GM19324 (cell line): ENCODE data around the gene RICTOR.

ENCODE experiments used
- ATAC-seq: cut with Tn5 transposase; IDR thresholded peaks from one replicate; pipeline ENCODE4 v1.9.1; 2021; ENCODE audit warnings: mild to moderate bottlenecking, moderate library complexity; ENCODE audit not compliant: unreplicated experiment, low FRiP score

RICTOR gene, protein sequence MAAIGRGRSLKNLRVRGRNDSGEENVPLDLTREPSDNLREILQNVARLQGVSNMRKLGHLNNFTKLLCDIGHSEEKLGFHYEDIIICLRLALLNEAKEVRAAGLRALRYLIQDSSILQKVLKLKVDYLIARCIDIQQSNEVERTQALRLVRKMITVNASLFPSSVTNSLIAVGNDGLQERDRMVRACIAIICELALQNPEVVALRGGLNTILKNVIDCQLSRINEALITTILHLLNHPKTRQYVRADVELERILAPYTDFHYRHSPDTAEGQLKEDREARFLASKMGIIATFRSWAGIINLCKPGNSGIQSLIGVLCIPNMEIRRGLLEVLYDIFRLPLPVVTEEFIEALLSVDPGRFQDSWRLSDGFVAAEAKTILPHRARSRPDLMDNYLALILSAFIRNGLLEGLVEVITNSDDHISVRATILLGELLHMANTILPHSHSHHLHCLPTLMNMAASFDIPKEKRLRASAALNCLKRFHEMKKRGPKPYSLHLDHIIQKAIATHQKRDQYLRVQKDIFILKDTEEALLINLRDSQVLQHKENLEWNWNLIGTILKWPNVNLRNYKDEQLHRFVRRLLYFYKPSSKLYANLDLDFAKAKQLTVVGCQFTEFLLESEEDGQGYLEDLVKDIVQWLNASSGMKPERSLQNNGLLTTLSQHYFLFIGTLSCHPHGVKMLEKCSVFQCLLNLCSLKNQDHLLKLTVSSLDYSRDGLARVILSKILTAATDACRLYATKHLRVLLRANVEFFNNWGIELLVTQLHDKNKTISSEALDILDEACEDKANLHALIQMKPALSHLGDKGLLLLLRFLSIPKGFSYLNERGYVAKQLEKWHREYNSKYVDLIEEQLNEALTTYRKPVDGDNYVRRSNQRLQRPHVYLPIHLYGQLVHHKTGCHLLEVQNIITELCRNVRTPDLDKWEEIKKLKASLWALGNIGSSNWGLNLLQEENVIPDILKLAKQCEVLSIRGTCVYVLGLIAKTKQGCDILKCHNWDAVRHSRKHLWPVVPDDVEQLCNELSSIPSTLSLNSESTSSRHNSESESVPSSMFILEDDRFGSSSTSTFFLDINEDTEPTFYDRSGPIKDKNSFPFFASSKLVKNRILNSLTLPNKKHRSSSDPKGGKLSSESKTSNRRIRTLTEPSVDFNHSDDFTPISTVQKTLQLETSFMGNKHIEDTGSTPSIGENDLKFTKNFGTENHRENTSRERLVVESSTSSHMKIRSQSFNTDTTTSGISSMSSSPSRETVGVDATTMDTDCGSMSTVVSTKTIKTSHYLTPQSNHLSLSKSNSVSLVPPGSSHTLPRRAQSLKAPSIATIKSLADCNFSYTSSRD (N-terminal part only)

GRCh38 chr5:39074017-39074814 is at the start of gene RICTOR:
TSS of gene RICTOR (minus strand) at chr5:39074399. CDS start at chr5:39074377, 22 bp downstream.
- peak; percentile 87 for ATAC-seq

- ATAC-seq = no peak
Observed at GRCh38 chr5:39121922-39122321, 47.7 kb upstream of the RICTOR start.

DNA sequence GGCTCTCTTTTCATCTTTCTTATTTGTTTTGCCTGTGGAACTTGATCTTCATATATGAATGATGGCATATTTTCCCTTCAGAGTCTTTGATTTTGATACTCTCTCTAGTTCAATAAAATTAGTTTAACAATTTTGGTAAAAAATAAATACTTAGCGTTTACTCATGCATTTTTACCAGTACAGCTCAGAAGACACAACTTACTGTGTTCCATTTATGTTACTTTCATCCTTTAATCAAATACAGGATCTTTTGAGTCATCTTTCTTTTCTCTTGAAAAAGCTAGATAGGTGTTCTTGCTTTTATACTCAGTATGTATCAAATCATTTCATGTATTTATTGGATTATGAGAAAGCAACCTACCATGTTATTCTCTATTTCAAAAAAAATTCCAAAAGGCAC is 47.1 kb upstream of the RICTOR start:
- ATAC-seq = no peak

DNA sequence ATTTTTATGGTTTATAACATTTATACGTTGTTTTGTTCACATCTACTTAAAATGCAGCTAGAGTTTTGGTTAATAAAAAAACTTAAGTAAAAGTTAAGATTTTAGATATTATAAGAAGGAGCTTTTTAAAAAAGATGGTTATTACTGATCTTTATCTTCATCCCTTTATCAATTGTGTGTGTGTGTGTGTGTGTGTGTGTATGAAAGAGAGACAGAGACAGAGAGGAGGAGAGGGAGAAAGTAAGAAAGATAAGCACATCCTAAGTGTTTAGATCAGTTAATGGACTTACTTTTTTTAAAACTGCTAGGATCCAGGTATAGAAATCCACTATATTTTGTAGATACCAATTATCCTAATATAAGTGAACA is 45.8 kb upstream of the RICTOR start:
- ATAC-seq = no peak

DNA sequence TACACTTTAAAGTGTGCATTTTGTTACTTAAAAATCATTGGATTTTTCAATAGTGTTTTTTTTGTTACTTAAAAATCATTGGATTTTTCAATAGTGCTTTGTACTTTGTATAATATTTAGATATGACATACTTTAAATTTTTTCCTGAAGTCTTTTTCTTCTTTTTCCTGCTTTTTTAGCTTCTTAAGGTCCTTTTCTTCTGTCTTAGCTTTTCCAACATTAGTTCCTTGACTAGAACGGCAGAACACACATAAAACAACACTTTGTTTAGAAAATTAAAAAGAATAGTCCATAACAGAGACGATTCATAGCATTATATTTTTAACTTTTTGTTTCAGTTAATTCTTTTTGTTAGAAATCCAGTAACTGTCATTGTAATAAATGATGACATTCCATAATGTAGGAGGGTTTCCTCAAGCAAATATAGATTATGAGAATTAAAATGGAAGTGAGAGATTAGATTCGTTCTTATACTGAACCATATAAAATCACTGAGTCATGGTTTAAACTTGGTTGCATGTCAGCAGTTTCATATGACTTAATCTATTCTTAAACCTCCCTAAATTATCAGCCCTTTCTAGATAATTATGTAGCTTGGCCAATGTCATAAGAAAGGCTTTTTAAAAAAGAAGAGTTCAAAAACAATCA is 45.3 kb upstream of the RICTOR start:
- no peak for ATAC-seq

DNA sequence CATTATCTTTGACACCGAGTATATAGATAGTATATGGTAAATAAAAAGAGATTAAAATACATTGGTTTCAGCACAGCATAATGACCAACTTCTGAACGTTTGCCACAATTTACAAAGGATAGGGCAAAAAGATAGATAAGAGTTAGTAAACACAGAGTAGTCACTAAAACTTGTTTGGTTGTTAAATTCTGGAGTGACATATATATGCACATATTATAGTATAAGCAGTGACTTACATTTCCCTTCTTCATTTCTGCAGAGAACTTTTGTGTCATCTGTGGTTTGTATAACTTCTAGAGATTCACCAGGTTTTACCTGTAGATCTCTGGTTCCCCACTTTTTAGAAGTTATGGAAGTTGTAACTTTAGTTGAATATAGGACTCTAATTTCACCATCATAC is 44.4 kb upstream of the RICTOR start:
- no peak for ATAC-seq

GRCh38 chr5:39117401-39117800 is 43.2 kb upstream of the RICTOR start:
- ATAC-seq = no peak

DNA sequence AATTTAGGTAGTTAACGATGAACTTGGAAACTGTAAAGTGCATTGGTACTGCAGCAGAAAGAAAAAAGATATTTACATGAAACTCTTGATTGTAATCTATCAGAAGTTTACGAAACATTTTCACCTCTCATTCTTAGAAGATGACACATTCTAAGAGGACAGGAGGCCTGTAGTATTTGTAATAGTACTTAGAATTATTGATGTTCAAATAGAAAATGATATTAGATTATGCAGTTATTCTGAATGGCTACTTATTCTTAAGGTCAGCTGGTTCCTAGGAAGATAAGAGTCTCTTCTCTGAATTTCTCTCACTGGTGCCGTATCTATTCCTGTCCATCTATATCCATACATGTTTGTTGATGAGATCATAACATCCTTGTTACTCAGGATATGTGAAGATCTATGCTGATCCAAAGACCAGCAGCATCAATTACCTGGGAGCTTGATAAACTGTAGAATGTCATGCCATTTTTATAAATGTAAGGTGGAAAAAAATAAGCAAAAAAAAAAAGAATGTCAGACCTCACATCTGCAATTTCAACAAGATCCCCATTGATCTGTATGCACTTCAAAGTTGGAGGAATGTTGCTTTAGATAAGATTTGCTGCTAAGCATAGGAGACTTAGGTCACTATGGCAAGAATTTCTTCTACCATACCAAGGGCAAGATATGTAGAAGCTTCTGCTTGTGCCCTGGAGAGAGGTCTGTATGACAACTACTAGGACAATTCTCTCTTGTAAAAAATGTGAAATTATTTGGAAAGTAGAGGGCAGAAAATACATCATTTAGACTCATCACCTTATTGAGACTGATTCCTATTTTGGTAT is 42.4 kb upstream of the RICTOR start:
- no peak for ATAC-seq

- ATAC-seq = no peak
Observed at GRCh38 chr5:39115644-39116343, 41.6 kb upstream of the RICTOR start.

DNA sequence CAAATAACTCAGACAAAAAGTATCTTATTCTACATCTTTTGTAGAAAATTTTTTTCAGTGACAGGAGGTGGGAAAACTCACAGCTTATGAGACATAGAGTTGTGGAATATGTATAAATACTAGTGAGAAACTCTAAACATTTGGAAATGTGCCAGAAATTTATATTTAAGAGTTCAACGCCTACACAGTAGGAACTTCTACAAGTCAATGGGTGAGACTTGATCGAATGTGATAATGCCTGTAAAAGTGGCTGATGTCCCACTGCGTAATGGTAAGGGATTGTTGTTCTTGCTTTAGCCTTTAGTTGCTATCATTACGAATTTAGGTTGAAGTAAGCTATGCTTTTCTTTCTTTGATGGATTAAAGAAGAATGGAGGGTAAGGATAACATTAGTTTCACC is 40.0 kb upstream of the RICTOR start:
- ATAC-seq = no peak

GRCh38 chr5:39113354-39113953 is 39.3 kb upstream of the RICTOR start:
- no peak for ATAC-seq

DNA sequence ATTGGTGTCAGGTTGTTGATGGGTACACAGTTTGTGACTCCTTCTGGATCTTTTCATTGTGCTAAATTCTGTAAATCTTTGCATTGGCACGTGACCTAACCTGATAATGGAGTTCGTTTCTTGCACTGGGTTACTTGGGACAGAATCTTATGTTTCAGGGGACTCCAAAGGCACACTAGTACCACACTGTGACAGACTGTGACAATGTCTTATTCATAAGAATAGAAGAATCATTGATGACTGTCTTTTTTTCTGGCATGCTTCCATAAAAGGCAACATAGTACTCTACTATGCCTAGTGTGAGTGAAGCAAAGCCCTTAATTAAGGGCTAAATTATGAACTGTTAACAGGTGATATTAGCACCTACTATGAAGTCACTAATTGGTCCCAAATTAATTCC is 35.4 kb upstream of the RICTOR start:
- no peak for ATAC-seq

- no peak for ATAC-seq
Observed at GRCh38 chr5:39108987-39109386, 34.8 kb upstream of the RICTOR start.

DNA sequence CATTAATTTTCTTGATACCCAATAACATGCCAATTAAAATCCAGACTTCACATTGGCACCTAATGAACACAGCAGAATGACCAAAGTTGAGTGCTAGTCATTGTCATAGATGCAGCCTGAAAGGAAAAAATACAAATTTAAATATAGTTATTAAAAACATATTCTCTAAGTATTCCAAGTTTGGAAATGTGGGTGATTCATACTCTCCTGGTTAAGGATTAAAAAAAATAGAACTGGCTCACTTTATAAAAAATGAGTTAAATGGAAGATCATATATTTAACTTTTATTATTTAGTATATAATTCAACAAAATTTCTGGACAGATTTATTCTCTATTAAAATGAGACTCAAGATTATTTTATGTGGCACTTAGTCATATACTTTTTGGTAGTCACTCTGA is 33.2 kb upstream of the RICTOR start:
- no peak for ATAC-seq

GRCh38 chr5:39106322-39106721 is 32.1 kb upstream of the RICTOR start:
- no peak for ATAC-seq

GRCh38 chr5:39104221-39104620 is 30.0 kb upstream of the RICTOR start:
- no peak for ATAC-seq

- ATAC-seq = no peak
Observed at GRCh38 chr5:39102684-39103155, 28.5 kb upstream of the RICTOR start.
